Lung (tissue), 12 donors: ENCODE data around the gene ACTR5. TPM values are rescaled to one million over a fixed set of nuclear protein-coding genes. Genes with fewer than 3 reads are reported as not detected.

Source experiments
- ATAC-seq: fragments of 200-7000 bp; cut with Tn5 transposase; one replicate; pipeline ENCODE4 v1.9.1; 2020; ENCODE audit warnings: moderate number of reproducible peaks; ENCODE audit not compliant: insufficient read depth, low FRiP score
- DNase-seq, 3 donors: peaks; one replicate each; pipeline ENCODE4 v3.0.0-alpha.2; 2013 to 2017
- H3K27ac ChIP-seq, 2 donors: one replicate each; pipeline ENCODE4 v1.5.1; 2013; ENCODE audit warnings: mild to moderate bottlenecking in 2 of 2, moderate library complexity in 2 of 2, control low read depth in 1 of 2, inconsistent platforms in 1 of 2, low read depth in 1 of 2, low read length in 1 of 2
- H3K27me3 ChIP-seq, 3 donors: one replicate each; pipeline ENCODE4 v1.5.1; 2013; ENCODE audit warnings: low read length in 2 of 3; ENCODE audit not compliant: control insufficient read depth in 3 of 3, insufficient read depth in 3 of 3
- H3K36me3 ChIP-seq, 4 donors: one replicate each; pipeline ENCODE4 v1.5.1; 2013; ENCODE audit warnings: low read length in 4 of 4, mild to moderate bottlenecking in 1 of 4, moderate library complexity in 1 of 4; ENCODE audit not compliant: control insufficient read depth in 4 of 4, insufficient read depth in 4 of 4
- H3K4me1 ChIP-seq, 5 donors: one replicate each; pipeline ENCODE4 v1.5.1; 2013; ENCODE audit warnings: low read length in 5 of 5, mild to moderate bottlenecking in 2 of 5, moderate library complexity in 1 of 5; ENCODE audit not compliant: control insufficient read depth in 5 of 5, insufficient read depth in 5 of 5
- H3K4me3 ChIP-seq: one replicate; pipeline ENCODE4 v1.5.1; 2013; ENCODE audit warnings: mild to moderate bottlenecking, control low read depth, moderate library complexity
- H3K9ac ChIP-seq, 2 donors: one replicate each; pipeline ENCODE4 v1.5.1; 2013; ENCODE audit warnings: low read length in 2 of 2, control low read depth in 1 of 2; ENCODE audit not compliant: insufficient read depth in 1 of 2
- H3K9me3 ChIP-seq, 4 donors: one replicate each; pipeline ENCODE4 v1.5.1; 2013; ENCODE audit warnings: low read length in 3 of 4, mild to moderate bottlenecking in 1 of 4, moderate library complexity in 1 of 4; ENCODE audit not compliant: control insufficient read depth in 4 of 4, insufficient read depth in 3 of 4
- WGBS, 2 donors: extraction: QIAGEN DNeasy Blood & Tissue Kit; methylation state at CpG; one replicate each; pipeline ENCODE4 v1.1.7; 2013; 5-methylcytosine and 5-hydroxymethylcytosine counted together
- polyA plus RNA-seq, 2 donors: library from polyadenylated mRNA; stranded (reverse); fragments of 200-250 nt; gene quantifications; one replicate each; pipeline ENCODE4 v1.2.1, GENCODE V29; 2013
- total RNA-seq, 2 donors: library from RNA; depleted of rRNA in 1 of 2; stranded (reverse); fragments of >200 nt in 1 of 2; gene quantifications; one replicate each; pipeline ENCODE4 v1.2.1, GENCODE V29; 2014 to 2021
- TF ChIP-seq, protein P1 (sequence below): IDR thresholded peaks from 2 replicates; pipeline ENCODE4 v1.5.1; 2012; ENCODE audit warnings: mild to moderate bottlenecking; ENCODE audit errors: control extremely low read depth, extremely low read depth
- donor health status: control.
- donor health status: control.
- donor health status: Bipolar disorder and iron deficiency.
- donor health status: healthy.
- donor health status: DM: yes; HTN: yes; CAD: no.

The ACTR5 gene
- total and polyA plus RNA-seq, 4 donors = 5.3 to 9.5 (median 6.4) TPM

DNA sequence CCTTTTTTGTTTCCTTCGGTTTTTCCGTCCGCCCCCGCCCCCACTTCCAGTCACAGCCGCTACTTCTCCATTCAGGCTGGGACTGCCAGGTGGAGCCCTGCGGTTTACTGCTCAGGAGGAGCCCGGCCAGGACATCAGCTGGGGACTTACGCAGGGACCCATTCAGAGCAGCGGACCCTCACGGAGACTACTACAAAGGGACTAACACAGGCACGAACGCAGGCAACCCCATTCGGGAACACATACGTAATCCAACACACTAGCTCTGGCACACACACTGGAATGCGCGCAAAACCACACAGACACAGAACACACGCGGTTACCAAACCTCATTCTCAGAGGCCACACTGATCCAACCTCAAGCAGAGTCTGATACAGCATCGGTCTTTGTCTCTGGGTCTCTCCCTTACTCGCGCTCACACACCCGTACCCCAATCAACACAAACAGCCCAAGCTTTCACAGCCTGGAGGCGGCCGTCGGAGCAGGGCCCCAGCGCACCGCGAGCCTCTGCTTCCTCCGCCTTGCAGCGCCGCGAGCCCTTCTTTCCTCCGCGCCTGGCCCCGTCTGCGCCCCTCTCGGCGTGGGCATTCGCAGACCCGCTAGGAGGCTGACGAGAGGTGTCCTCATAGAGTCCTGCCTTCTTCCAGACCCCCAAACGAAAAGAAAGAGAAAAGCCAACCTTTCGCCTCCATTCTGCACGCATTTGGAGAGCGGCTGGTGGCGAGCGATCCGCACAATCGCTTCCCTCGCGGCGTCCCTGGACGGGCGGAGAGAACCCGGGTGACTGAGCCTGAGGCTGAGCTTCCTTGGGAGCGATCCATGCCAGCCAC, 25.0 kb upstream of the ACTR5 start:
- no peaks in the 10 kb centered on the region for H3K36me3 ChIP-seq
- H3K4me3 ChIP-seq = no peak overlapping the region
- peaks cover 35 to 98% (median 72%) of the 10 kb centered on the region in 3 donors for H3K27me3 ChIP-seq
- DNase-seq (no peak), ATAC-seq (no peak)
- peaks cover 0 to 11% (median 0%) of the 10 kb centered on the region in 4 donors for H3K9me3 ChIP-seq
- WGBS, 2 donors = 2% methylated on average over 56 of the region's 56 CpGs
- no peak overlapping the region for H3K27ac ChIP-seq
- TF ChIP-seq, protein P1, sequence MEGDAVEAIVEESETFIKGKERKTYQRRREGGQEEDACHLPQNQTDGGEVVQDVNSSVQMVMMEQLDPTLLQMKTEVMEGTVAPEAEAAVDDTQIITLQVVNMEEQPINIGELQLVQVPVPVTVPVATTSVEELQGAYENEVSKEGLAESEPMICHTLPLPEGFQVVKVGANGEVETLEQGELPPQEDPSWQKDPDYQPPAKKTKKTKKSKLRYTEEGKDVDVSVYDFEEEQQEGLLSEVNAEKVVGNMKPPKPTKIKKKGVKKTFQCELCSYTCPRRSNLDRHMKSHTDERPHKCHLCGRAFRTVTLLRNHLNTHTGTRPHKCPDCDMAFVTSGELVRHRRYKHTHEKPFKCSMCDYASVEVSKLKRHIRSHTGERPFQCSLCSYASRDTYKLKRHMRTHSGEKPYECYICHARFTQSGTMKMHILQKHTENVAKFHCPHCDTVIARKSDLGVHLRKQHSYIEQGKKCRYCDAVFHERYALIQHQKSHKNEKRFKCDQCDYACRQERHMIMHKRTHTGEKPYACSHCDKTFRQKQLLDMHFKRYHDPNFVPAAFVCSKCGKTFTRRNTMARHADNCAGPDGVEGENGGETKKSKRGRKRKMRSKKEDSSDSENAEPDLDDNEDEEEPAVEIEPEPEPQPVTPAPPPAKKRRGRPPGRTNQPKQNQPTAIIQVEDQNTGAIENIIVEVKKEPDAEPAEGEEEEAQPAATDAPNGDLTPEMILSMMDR = no peak
- peaks cover 0 to 15% (median 0%) of the 10 kb centered on the region in 5 donors for H3K4me1 ChIP-seq
- no peak overlapping the region for H3K9ac ChIP-seq

DNA sequence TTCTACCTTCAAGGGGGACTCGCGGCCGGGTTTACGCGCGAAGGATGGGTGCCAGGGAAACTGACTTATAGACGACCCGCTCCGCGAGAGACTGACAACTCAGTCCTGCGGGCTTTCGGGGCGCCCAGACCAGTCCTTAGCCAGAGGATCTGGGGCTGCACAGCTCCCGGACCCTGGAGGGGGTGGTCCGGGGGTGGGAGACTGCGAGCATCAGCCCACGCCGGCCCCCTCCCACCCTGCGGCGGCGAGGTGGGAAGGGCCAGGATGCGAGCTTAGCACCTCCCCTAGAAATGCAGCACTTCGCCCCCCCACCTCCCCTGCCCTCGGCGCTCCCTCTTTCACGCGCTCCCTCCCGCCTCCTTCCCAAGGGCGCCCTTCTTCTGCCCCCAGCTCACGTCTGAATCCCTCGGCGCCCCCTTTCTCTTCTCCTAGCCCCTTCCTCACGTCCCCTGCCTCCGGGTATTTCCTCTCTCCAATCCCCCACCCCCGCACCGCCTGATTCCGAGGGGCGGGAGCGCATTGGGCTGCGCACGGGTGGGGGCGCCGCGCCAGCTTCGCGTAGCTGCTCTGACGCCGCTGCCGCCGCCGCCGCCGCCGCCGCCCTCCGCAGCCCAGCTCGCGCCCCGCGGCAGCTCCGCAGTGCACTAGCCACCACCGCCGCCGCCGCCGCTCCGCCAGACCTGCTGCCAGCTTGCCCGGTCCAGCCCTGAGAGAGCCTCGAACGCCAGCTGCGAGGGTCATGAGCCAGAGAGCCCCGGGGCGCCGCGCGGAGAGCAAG, 24.2 kb upstream of the ACTR5 start, which contains the start of gene SLC32A1:
SLC32A1 (plus strand) TSS at position 639 of the 778 bp plus-strand sequence. CDS start 239 bp downstream, outside the sequence.
- peaks cover 35 to 98% (median 78%) of the 10 kb centered on the region in 3 donors for H3K27me3 ChIP-seq
- DNase-seq = no peak
- WGBS, 2 donors = 2 to 3% methylated on average over 64 to 76 of the region's 76 CpGs
- TF ChIP-seq, protein P1 = no peak
- H3K27ac ChIP-seq = no peak within 1 kb of the TSS
- peaks cover 0 to 16% (median 0%) of the 10 kb centered on the region in 5 donors for H3K4me1 ChIP-seq
- no peak within 1 kb of the TSS for H3K9ac ChIP-seq
- ATAC-seq = no peak
- H3K4me3 ChIP-seq = no peak within 1 kb of the TSS
- H3K9me3 ChIP-seq = peaks cover 0 to 11% (median 0%) of the 10 kb centered on the region in 4 donors
- H3K36me3 ChIP-seq = no peaks in the 10 kb centered on the region

DNA sequence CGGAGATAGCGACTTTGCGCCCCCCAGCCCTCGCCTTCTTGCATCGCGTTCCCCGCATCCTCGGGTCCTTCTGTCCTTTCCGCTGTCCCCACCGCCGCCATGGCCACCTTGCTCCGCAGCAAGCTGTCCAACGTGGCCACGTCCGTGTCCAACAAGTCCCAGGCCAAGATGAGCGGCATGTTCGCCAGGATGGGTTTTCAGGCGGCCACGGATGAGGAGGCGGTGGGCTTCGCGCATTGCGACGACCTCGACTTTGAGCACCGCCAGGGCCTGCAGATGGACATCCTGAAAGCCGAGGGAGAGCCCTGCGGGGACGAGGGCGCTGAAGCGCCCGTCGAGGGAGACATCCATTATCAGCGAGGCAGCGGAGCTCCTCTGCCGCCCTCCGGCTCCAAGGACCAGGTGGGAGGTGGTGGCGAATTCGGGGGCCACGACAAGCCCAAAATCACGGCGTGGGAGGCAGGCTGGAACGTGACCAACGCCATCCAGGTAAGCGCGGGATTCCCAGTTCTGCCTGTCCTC, 23.6 kb upstream of the ACTR5 start:
- no peaks in the 10 kb centered on the region for H3K36me3 ChIP-seq
- H3K4me1 ChIP-seq = peaks cover 0 to 16% (median 0%) of the 10 kb centered on the region in 5 donors
- DNase-seq (no peak), ATAC-seq (no peak)
- H3K27me3 ChIP-seq = peaks cover 35 to 98% (median 84%) of the 10 kb centered on the region in 3 donors
- peaks cover 0 to 12% (median 0%) of the 10 kb centered on the region in 4 donors for H3K9me3 ChIP-seq
- no peak overlapping the region for H3K9ac ChIP-seq
- H3K4me3 ChIP-seq = no peak overlapping the region
- TF ChIP-seq, protein P1 = no peak
- WGBS, 2 donors = 4 to 7% methylated on average over 45 to 46 of the region's 46 CpGs
- H3K27ac ChIP-seq = no peak overlapping the region
